Right lobe of liver (tissue), 6 donors: ENCODE data around the gene DDX1. TPM values are rescaled to one million over a fixed set of nuclear protein-coding genes. Genes with fewer than 3 reads are reported as not detected.

Source experiments
- ATAC-seq, 4 donors: fragments of 200-7000 bp; cut with Tn5 transposase; one replicate each; pipeline ENCODE4 v1.9.1; 2020; ENCODE audit warnings: mild to moderate bottlenecking in 4 of 4, moderate library complexity in 4 of 4
- DNase-seq, 3 donors: peaks; one replicate each; pipeline ENCODE4 v3.0.0-alpha.2; 2020
- H3K27ac ChIP-seq, 3 donors: fragments of 200-600 bp; one replicate each; pipeline ENCODE4 v1.8.0; 2022
- H3K27me3 ChIP-seq, 2 donors: fragments of 200-600 bp; one replicate each; pipeline ENCODE4 v1.8.0; 2022
- H3K36me3 ChIP-seq, 4 donors: fragments of 200-600 bp; sonication (generic) in 1 of 4; one replicate each; pipeline versions ENCODE4 v1.5.1 to v1.8.0; 2017 to 2022; ENCODE audit warnings: control low read depth in 1 of 4
- H3K4me1 ChIP-seq, 4 donors: fragments of 200-600 bp; sonication (generic) in 1 of 4; one replicate each; pipeline versions ENCODE4 v1.5.1 to v1.8.0; 2017 to 2022; ENCODE audit warnings: control low read depth in 1 of 4
- H3K4me3 ChIP-seq, 3 donors: fragments of 200-600 bp; one replicate each; pipeline ENCODE4 v1.8.0; 2022
- H3K9me3 ChIP-seq, 4 donors: fragments of 200-600 bp; sonication (generic) in 1 of 4; one replicate each; pipeline versions ENCODE4 v1.5.1 to v1.8.0; 2017 to 2022; ENCODE audit warnings: control low read depth in 1 of 4
- CTCF ChIP-seq, 4 donors: fragments of 200-600 bp in 3 of 4; fragments of 450-650 bp in 1 of 4; IDR thresholded peaks; one replicate each; pipeline versions ENCODE4 v1.5.1 to v1.8.0; 2016 to 2022; ENCODE audit warnings: antibody characterized with exemption in 4 of 4, mild to moderate bottlenecking in 2 of 4
- POLR2A ChIP-seq: fragments of 450-650 bp; IDR thresholded peaks from one replicate; pipeline ENCODE4 v1.6.1; 2017; ENCODE audit warnings: antibody characterized with exemption, mild to moderate bottlenecking
- WGBS: methylation state at CpG from one replicate; pipeline ENCODE4 v1.1.6; 2018; ENCODE audit warnings: low coverage, low lambda C conversion rate; ENCODE audit not compliant: insufficient coverage; ENCODE audit errors: missing lambda C conversion rate; 5-methylcytosine and 5-hydroxymethylcytosine counted together
- intact Hi-C, 2 donors: fragments of 100-400 bp; cut with DNase I; formaldehyde crosslinking; loops; one replicate each; pipeline versions ENCODE4 v1.11.2 to v1.14.1; 2022
- total RNA-seq, 6 experiments: library from RNA; depleted of rRNA in 2 of 6; stranded (reverse); fragments of >200 nt in 2 of 6; fragmentation: NEBNext Ultra II Directional in 3 of 6; extraction: Animal tissue kit (Norgen Biotek cat#: 25700) in 3 of 6; gene quantifications; one replicate each; pipeline versions ENCODE4 v1.1.0 to v1.2.4, GENCODE V29; 2016 to 2023
- donor health status: DM: no; HTN: yes; CAD: no.
- donor health status: DM: no; HTN: no; CAD: no.
- donor health status: DM: no; HTN: no; CAD: no.
- donor health status: DM: no; HTN: yes; CAD: no.
- donor health status: DM: no; HTN: yes; CAD: no.

The DDX1 gene
- total RNA-seq, 6 experiments from 2014 or later = 29.7 to 43.5 (median 37.6) TPM

- Histone ChIP-seq H3K27me3 (no peaks in the 10 kb centered on the region), H3K4me3 (no peak overlapping the region), H3K4me1 (no peaks in the 10 kb centered on the region), H3K27ac (no peak overlapping the region), H3K9me3 (no peaks in the 10 kb centered on the region), H3K36me3 (peaks cover 7 to 91% (median 64%) of the 10 kb centered on the region in 4 donors)
- TF ChIP-seq CTCF (IDR thresholded peaks at IDR 0.05) (no peak), POLR2A (no peak)
- DNase-seq = no peak
- no peak for ATAC-seq
- 41% methylated on average over 1 of the region's 1 CpG for WGBS
- intact Hi-C loops = no loop called here
These were observed 14.1 kb downstream of the DDX1 start for GRCh38 chr2:15605721-15606120.

- no peaks in the 10 kb centered on the region for H3K9me3 ChIP-seq
- no peak for ATAC-seq
- DNase-seq = no peak
- no peak for TF ChIP-seq POLR2A
- no peak for TF ChIP-seq CTCF (IDR thresholded peaks at IDR 0.05)
- intact Hi-C loops = no loop called here
- H3K27ac ChIP-seq = no peak overlapping the region
- no peak overlapping the region for H3K4me3 ChIP-seq
- no peaks in the 10 kb centered on the region for H3K27me3 ChIP-seq
- H3K4me1 ChIP-seq = no peaks in the 10 kb centered on the region
- 90% methylated on average over 6 of the region's 8 CpGs for WGBS
- H3K36me3 ChIP-seq = peaks cover 7 to 82% (median 57%) of the 10 kb centered on the region in 4 donors
These were observed 15.1 kb downstream of the DDX1 start for GRCh38 chr2:15606481-15607441.

- no peak for DNase-seq
- H3K9me3 ChIP-seq = no peaks in the 10 kb centered on the region
- H3K4me3 ChIP-seq = no peak overlapping the region
- H3K4me1 ChIP-seq = no peaks in the 10 kb centered on the region
- intact Hi-C loops = no loop called here
- H3K36me3 ChIP-seq = peaks cover 7 to 71% (median 50%) of the 10 kb centered on the region in 4 donors
- H3K27ac ChIP-seq = no peak overlapping the region
- 94% methylated on average over 7 of the region's 7 CpGs for WGBS
- no peak for ATAC-seq
- H3K27me3 ChIP-seq = no peaks in the 10 kb centered on the region
- TF ChIP-seq POLR2A = no peak
- TF ChIP-seq CTCF (IDR thresholded peaks at IDR 0.05) = no peak
These were observed 16.2 kb downstream of the DDX1 start for GRCh38 chr2:15607709-15608391.

- peaks cover 7 to 67% (median 49%) of the 10 kb centered on the region in 4 donors for H3K36me3 ChIP-seq
- DNase-seq (no peak), ATAC-seq (no peak)
- H3K27ac ChIP-seq = no peak overlapping the region
- H3K9me3 ChIP-seq = no peaks in the 10 kb centered on the region
- no peaks in the 10 kb centered on the region for H3K4me1 ChIP-seq
- no peaks in the 10 kb centered on the region for H3K27me3 ChIP-seq
- 96% methylated on average over 4 of the region's 4 CpGs for WGBS
- H3K4me3 ChIP-seq = no peak overlapping the region
- intact Hi-C loops = no loop called here
- TF ChIP-seq CTCF (IDR thresholded peaks at IDR 0.05) (no peak), POLR2A (no peak)
These were observed 16.7 kb downstream of the DDX1 start for GRCh38 chr2:15608392-15608761.
